IPS DF 19.7 (cell line): Measurements from ENCODE around the gene SETD3.

Experiments used
- DNase-seq: peaks from one replicate; pipeline ENCODE4 v3.0.0-alpha.2; 2013; ENCODE audit warnings: low read depth, low spot score

The SETD3 gene

DNA sequence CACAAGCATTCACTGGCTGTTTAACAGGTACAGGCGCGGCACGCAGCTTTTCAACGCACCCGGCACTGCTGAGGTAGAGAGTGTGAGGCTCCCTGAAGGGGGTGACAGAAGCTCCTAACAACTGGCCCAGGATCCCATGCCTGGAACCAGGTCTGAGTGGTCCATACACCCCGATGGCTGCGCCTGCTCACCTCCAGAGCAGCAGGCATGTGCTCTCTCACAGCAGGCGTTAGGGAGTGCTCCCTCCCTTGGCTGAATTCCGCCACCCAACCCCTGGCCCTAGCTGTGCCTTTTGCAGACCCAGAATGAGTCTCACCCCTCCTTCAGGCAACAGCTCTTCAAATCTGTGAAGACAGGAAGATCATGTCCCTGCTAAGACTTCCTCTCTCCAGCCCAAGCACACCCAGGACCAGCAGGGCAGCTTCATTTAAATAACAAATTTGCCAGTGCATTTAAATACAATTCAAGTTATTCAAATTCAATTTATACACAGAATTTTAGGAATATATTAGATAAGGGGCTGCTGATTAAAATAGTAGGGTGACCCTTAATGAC is 86.0 kb downstream of the SETD3 start:
- DNase-seq, result no peak

DNA sequence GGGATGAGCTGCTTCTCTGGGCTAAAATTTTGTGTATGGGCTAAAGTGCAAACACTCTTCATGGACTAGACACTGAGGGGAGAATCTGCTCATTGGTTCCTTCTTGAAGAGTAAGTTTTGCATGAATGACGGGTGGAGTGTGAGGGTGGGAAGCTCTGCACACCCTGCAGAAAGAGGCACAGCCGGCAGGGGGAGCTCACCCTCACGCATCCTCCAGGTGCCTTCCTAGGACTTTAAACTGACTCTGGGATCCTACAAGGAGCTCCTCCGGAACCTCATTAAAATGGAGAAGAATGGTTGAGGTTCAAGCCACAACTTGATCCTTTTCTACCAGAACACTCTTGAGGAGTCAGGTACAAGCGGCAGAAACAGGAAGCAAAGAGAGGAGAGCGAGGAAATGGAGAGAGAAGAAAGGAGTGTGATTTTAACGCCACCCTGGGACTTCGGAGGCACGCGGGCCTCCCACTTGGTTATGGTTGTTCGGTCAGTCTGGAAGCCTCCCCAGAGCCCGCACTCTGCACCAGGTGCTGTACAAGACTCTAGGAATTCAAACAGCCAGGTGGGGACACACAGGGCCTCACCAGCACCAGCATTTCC is 87.5 kb downstream of the SETD3 start:
- DNase-seq, result no peak

DNA sequence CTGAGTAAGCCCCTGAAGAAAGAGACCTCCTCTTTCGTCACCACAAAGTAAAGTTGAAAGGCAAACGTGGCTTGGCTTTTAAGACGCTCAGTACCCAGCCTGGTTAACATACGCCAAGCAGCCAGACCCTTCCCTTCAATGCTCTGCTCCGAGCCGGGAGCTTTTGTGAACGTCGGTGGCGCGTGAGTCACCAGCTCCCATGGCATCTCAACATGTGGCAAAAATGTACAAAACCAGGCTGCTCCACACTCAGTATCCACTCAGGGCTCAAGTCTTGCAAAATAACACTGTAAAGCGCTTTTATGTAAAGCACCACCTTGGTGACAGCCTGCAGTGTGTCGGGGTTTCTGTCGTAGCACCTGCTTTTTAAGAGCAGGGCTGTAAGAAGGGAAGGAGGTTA is 89.0 kb downstream of the SETD3 start:
- DNase-seq, result no peak

- no peak for DNase-seq
These were observed 91.4 kb downstream of the SETD3 start for GRCh38 chr14:99389174-99389826.

DNA sequence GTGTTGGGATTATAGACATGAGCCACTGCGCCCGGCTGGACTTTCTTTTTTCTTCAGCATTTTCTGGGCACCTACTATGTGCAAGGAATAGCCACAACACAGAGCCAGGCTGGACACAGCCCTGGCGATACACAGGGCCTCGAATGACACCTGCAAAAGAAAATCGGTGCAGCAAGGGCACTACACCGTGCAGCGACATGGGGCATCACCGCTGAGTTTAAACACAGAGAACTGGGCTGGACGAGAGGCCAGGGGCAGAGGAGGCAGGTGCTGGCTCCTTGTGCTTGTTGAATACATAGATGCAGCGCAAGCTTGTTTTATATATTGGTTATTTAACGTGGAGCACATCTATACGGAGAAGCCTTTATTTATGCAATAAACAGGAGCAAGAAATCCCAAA is 92.4 kb downstream of the SETD3 start:
- no peak for DNase-seq

DNA sequence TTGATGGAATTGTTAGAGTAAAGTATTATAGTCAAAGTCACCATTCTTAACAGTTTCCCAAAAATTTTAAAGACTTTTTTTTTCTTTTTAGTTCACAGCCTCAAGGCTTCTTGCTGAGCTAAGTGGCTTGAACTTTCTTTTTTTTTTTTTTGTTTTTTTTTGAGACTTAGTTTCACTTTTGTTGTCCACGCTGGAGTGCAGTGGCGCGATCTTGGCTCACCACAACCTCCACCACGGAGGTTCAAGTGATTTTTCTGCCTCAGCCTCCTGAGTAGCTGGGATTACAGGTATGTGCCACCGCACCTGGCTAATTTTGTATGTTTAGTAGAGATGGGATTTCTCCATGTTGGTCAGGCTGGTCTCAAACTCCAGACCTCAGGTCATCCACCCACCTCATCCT is 92.8 kb downstream of the SETD3 start:
- no peak for DNase-seq

DNA sequence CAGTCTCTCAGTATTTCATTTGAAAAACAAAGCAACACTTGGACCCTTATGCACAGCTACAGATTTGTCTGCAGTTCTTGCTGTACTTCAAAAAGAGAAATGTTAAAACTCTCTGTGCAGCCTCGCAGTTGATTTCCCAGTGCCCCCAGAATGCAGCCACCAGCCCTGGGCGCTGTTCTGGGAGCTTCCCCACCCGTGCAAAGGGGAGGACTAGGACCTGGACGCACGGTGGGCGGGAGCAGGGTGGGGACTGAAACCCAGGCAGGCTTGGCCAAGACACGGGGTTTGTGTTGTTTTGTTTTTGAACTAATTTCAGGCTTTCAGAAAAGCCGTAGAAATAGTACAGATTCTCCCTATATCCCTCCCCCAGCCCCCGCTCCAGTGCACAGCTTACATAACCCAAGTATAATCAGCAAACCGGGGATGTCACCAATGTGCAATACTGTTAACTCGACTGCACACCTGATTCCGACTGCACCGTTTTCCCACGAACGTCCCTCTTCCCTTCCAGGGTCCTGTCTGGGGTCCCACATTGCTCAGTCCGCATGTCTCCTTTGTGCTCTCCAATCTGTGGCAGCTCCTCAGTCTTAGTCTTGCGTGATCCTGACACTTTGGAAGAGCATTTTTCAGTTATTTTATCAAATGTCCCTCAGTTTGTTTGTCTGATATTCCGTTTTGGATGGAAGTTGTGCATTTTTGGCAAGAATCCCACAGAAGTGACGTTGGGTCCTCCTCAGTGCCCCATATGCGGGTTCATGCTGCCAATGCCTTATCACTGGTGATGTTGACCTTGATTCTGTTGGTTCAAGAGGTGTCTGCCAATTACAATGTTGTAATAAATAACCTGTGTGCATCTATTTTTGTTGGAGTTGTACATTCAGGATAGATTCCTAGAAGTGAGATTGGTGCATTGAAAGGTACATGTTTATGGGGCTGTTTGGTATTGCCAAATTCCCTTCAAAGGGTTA is 95.9 kb downstream of the SETD3 start:
- no peak for DNase-seq

DNA sequence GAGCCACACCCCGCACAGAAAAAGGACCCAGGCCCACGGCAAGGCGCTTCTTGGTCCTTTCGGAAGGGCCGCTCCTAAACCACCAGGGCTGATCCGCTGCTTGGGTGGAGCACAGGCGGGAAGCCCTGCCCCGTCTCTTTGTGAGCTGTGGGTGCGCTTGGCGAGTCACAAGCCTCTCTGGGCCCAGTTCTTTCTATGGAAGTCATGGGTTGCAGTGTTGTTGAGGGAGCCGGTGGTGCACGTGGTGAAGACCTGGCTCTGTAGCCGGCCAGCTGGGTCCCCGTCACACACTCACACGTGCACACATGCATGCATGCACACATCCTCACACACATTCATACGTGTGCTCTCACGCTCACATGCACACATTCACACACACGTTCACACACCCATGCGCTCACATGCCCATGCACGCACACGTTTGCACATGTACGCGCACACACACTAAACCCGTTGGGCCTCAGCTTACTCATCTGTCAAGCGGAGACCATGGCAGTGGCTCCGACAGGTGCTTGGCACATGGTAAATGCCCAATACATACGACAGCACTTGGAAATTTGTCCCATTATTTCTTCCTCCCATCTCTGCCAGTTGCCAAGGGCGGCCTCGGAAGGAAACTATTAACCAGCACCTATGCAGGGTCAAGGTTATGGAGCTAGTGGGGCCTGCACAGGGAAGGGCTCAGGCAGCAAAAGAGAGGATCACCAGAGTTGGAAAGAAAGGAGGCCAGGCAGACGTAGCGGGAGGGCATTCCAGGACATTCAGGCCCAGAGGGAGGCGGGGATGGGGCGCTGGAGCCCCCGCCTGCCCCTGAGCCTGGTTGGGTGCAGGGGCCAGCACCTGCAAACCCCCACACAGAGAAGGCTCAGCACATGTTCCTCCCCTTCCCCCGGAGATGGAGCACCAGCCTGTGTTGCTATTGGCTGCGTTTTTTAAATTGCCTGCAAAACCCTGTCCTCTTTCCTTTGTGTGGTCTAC is 96.9 kb downstream of the SETD3 start:
- no peak for DNase-seq

DNA sequence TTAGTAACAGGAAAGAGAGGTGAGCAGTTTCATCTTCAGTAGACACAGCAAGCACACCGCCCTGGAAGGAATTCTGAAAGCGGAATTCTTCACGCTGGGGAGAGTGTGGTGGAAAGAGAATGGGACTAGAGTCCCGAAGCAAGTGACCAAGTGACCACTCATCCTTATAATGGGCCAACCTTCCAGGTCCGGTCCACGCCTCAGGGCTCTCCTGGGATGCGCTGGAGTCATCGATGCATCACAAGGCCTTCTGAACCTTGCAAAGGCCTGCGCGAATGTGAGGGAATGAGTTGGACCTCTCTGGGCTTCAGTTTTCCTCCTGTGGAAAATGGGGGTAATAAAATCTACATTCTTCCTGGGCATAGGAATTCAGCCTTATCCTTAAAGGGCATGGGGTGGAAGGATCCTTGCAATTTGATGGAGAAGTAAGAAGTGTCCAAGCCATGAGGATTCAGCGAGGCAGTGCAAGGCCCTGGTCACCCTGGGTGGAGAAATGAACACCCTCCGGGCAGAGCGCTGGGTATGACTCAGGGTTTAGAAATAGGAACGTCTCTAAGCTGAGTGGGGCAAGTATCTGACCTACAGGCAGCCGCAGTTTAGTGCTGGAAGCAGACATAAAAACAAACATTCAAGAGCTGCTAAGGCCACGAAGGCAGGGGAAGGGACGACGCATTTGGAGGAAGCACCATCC is 97.7 kb downstream of the SETD3 start:
- no peak for DNase-seq

- DNase-seq, result no peak
These were observed 98.6 kb downstream of the SETD3 start for GRCh38 chr14:99382071-99382470.

GRCh38 chr14:99381688-99382060 is 99.0 kb downstream of the SETD3 start:
- no peak for DNase-seq

DNA sequence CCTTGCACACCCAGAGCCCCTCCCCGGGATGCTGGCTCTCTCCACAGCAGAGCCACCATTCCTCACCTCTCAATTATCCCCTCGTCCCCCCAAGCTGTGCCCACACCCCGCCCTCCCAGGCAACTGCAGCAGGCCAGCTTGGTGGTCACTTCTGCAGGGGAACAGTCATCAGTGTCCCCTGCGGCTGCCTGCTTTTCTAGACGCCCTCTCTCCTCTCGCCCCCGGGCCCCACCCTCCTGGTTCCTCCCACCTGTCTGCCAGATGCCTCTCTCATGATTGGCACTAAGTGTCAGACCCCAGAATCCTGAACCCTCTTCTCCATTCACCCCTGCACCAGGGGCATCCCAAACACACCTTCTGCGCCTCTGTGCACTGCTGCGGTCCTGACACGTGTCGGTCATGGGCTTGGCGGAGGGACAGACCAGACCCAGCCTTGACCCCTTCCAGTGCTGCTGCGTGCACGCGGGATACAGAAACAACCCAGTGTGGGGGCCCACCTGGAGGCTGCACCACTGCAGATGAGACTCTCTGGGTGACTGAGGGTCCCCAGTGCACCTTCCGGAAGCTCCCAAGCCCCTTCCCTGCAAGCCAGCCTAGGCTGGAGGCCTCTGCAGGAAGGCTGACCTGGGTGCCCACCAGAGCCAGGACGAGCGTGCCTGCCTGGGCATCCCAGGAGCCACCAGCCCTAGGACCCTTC is 99.5 kb downstream of the SETD3 start:
- no peak for DNase-seq

- DNase-seq, result no peak
These were observed 100.3 kb downstream of the SETD3 start for GRCh38 chr14:99380402-99380801.

GRCh38 chr14:99378782-99379214 is 101.9 kb downstream of the SETD3 start:
- DNase-seq, result no peak

DNA sequence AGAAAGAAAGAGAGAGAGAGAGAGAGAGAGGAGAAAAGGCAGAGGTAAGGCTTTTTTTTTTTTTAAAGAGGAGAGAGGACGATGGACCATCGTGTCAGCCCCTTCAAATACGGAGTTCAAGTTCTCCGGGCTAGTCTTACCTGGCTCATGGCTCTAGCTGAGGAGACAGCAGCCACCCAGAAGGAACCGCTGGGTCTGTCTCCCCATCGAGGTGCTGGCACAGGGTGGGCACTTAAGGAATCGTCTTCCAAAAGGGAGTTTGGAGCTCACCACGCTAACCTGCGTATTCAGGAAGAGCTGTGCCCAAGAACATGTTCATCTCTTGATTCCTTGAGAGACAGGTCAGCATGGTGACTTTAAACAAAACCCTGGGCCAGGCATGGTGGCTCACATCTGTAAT is 102.7 kb downstream of the SETD3 start:
- DNase-seq, result no peak

DNA sequence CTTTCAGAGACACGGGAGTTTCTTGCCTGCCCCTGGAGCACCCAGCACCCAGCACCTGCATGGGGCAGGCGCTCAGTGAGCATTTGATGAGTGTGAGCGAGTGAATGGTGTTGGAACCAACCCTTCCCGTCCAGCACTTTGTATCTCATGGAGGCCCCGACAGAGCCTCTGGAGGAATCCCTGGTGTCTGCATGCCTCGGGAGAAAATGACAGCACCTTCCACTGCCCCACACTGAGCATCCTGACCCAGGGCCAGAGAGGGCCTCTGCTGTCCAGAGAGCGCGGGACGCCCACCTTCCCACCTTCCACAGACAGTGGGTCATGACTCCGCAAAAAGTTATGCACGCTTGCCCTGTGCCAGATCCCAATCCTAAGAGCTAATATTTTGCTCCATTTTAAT is 105.7 kb downstream of the SETD3 start:
- no peak for DNase-seq

DNA sequence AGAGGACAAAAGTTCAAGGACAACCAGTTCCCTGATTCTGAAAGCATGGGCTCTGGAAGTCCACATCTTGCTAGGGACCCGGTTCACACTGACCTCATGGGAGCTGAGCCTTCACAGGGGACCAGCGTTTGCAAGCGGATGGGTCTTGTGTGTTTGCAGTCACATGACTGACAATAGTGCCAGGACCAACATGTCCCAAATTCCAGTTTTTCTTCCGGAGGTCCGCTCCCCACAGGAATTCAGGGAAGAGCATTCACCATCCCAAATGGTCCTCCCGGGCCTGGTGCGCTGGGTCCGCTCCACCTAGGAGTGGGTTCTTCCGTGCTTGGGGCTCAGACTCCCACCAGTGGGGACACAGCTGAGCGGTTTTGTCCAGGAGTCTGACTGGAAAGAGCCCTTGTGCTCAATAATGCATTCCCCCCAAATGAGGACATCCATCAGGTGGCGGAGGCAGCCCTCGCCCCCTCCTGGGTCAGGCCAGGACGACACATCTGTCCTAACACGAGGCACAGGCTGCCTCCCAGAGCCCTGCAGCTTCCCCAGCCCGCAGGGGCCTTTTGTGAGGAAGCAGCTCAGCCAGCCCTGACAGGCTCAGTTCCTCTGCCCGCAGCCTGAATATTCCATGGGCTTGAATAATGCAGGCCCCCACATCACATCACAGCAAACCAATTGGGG is 116.9 kb downstream of the SETD3 start:
- no peak for DNase-seq

GRCh38 chr14:99363051-99363450 is 117.6 kb downstream of the SETD3 start:
- no peak for DNase-seq

DNA sequence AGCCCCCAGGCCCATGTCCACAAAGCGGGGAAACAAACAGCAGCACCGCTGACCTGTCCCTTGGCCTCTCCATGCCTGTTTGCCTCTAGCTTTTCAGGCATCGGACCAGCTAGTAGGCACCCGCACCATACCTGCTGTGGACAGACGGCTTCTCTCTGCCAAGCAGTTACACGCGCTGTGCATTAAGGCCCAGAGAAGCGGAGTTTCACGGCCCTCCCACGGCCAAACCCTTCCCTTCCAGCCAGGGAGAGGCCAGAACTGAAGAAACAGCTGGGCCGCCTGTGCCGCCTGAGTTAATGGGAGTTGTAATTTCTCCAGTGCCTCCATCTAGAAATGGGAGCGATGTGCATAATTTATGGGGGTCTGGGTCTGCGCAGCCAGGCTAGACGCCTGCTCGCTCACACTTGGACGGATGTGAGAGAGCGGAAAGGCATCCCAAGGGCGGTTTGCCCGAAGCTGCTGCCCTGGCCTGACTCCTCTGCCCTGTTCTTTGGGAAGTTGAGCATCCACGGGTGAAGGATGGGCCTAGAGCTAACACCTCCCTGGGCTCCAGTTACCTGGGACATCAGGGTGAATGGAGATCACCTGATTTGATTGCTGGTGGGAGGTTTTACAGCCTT is 119.0 kb downstream of the SETD3 start:
- no peak for DNase-seq
